ENCODE results near the gene GMDS. TPM values are rescaled to one million over a fixed set of nuclear protein-coding genes. Genes with fewer than 3 reads are reported as not detected.
A peak's percentile ranks its signal among the peaks of the same experiment; 100 is the strongest.

Gene GMDS
- total and polyA plus RNA-seq, 2 of the 4 experiments (the other 2 are of a cell fraction) = 7.3 to 21.9 TPM

- Histone ChIP-seq H4K8ac (ENCODE audit: low read depth in 2 of 2, low read length in 2 of 2) (no peak overlapping the region), H4K20me1 (ENCODE audit: insufficient read depth, low read length) (no peaks in the 10 kb centered on the region), H3K18ac (ENCODE audit: low read depth, low read length) (no peak overlapping the region), H3K14ac (replicated peaks; ENCODE audit: low read depth, low read length) (0 out of 2 replicates have a peak overlapping the region, but pooled peaks have one; percentile 27), H3K4ac (ENCODE audit: low read depth, low read length) (peak overlapping the region; percentile 17; the same call in 1 of the 2 replicates), H3K9me3 (ENCODE audit: control insufficient read depth, insufficient read depth, low read length) (no peaks in the 10 kb centered on the region), H4K91ac (ENCODE audit: insufficient read depth, low read depth, low read length) (no peak overlapping the region), H3K79me1 (ENCODE audit: low read depth in 1 of 2, low read length in 2 of 2) (no peaks in the 10 kb centered on the region), H4K5ac (ENCODE audit: low read depth, low read length) (no peak overlapping the region), H3K4me1 (ENCODE audit: control insufficient read depth, insufficient read depth, low read length) (peaks cover 4% of the 10 kb centered on the region), H3K4me3 (ENCODE audit: insufficient read depth, low read depth, low read length) (no peak overlapping the region), H3K23ac (ENCODE audit: low read depth, low read length) (no peak overlapping the region; the same call in 1 of the 2 replicates), H3K56ac (ENCODE audit: extremely low read depth, insufficient read depth, low read length) (no peak overlapping the region), H2AFZ (replicated peaks; ENCODE audit: low read length, poor library complexity) (no peak overlapping the region), H2AK5ac (ENCODE audit: low read depth, low read length) (0 out of 2 replicates have a peak overlapping the region, but pooled peaks have one; percentile 50), H2BK20ac (ENCODE audit: low read depth, low read length) (no peak overlapping the region), H2BK120ac (ENCODE audit: low read depth, low read length) (peak overlapping the region; percentile 21; the same call in 1 of the 2 replicates), H3K9me1 (ENCODE audit: insufficient read depth, low read length) (no peaks in the 10 kb centered on the region), H3K9ac (ENCODE audit: low read depth, low read length) (no peak overlapping the region), H3K4me2 (ENCODE audit: low read depth, low read length) (no peak overlapping the region), H3K36me3 (ENCODE audit: control insufficient read depth, insufficient read depth, low read length) (no peaks in the 10 kb centered on the region), H2AK9ac (replicated peaks; ENCODE audit: low read depth, low read length, poor library complexity) (no peak overlapping the region), H2BK5ac (ENCODE audit: low read depth, low read length, poor library complexity, severe bottlenecking) (no peak overlapping the region), H2BK15ac (ENCODE audit: low read depth, low read length) (peak overlapping the region; percentile 79; the same call in 1 of the 3 replicates), H3K27ac (ENCODE audit: insufficient read depth, low read length) (no peak overlapping the region), H3K27me3 (ENCODE audit: control insufficient read depth, insufficient read depth, low read length) (no peaks in the 10 kb centered on the region)
- ChIA-PET CTCF (interaction anchor here (1.0 kb wide), 1 partner anchor 10 kb away, joined by 3 read pairs; no protein-coding TSS in a partner anchor), POLR2A (ENCODE audit: unreplicated experiment) (no interaction called here)
- ATAC-seq (ENCODE audit: low read depth) = peak; percentile 49
- intact Hi-C loops (cut with micrococcal nuclease) (loop anchor here (5.0 kb wide), 1 partner anchor 260 kb away; no protein-coding TSS in a partner anchor), in situ Hi-C loops (cut with MboI; ENCODE audit: low sequenced_read_pairs) (no loop called here), dilution Hi-C loops (cut with HindIII; ENCODE audit: low sequenced_read_pairs, unreplicated experiment) (no loop called here)
- BruUV-seq (replicated peaks) = no TSS peak
- DNase-seq = no peak
- TF ChIP-seq USF2 (IDR thresholded peaks at IDR 0.05; ENCODE audit: low read depth, low read length) (no peak), RAD21 (IDR thresholded peaks at IDR 0.05; ENCODE audit: low read length) (no peak), FOS (IDR thresholded peaks at IDR 0.05; ENCODE audit: low read depth, low read length) (no peak), BHLHE40 (IDR thresholded peaks at IDR 0.05; ENCODE audit: low read depth, low read length) (no peak), SMC3 (IDR thresholded peaks at IDR 0.05; ENCODE audit: low read depth, low read length) (no peak)
- no CpG with 5 or more reads among the region's 8 CpGs for WGBS, 2 experiments (ENCODE audit: extremely low coverage in 2 of 2, insufficient read length in 1 of 2)
These were observed 373.6 kb downstream of the GMDS start for GRCh38 chr6:1871724-1872315.
